ENCODE measurements around the gene PLXNA2.

The PLXNA2 gene

GRCh38 chr1:208120431-208120790, 123.8 kb downstream of the PLXNA2 start (continued):
- TF ChIP-seq ESRRG (CRISPR knock-in tag; IDR thresholded peaks at IDR 0.05): no peak
- TF ChIP-seq RARB (CRISPR knock-in tag; IDR thresholded peaks at IDR 0.05): no peak
- no peak for TF ChIP-seq TOX (CRISPR knock-in tag; IDR thresholded peaks at IDR 0.05; ENCODE audit: borderline replicate concordance)
- no peak for TF ChIP-seq CSDC2 (CRISPR knock-in tag; IDR thresholded peaks at IDR 0.05)
- no peak for TF ChIP-seq BACH2 (CRISPR knock-in tag; IDR thresholded peaks at IDR 0.05; ENCODE audit: borderline replicate concordance)
- TF ChIP-seq ARNTL (CRISPR knock-in tag; IDR thresholded peaks at IDR 0.05; ENCODE audit: borderline replicate concordance, low read depth): no peak

GRCh38 chr1:208118841-208119606, 125.2 kb downstream of the PLXNA2 start:
- no peak for ATAC-seq
- TF ChIP-seq ZFP3 (CRISPR knock-in tag; IDR thresholded peaks at IDR 0.05): no peak
- no peak for TF ChIP-seq TOX (CRISPR knock-in tag; IDR thresholded peaks at IDR 0.05; ENCODE audit: borderline replicate concordance)
- no peak for TF ChIP-seq OSR1 (CRISPR knock-in tag; IDR thresholded peaks at IDR 0.05)
- TF ChIP-seq SNAI2 (CRISPR knock-in tag; IDR thresholded peaks at IDR 0.05): no peak
- no peak for TF ChIP-seq CREB5 (CRISPR knock-in tag; IDR thresholded peaks at IDR 0.05; ENCODE audit: low read depth)
- TF ChIP-seq GLIS3 (CRISPR knock-in tag; IDR thresholded peaks at IDR 0.05): no peak
- TF ChIP-seq ZNF8 (CRISPR knock-in tag; IDR thresholded peaks at IDR 0.05): no peak
- TF ChIP-seq BACH2 (CRISPR knock-in tag; IDR thresholded peaks at IDR 0.05; ENCODE audit: borderline replicate concordance): no peak
- TF ChIP-seq ZC3H10 (CRISPR knock-in tag; IDR thresholded peaks at IDR 0.05): no peak
- TF ChIP-seq PPARA (CRISPR knock-in tag; IDR thresholded peaks at IDR 0.05; ENCODE audit: borderline replicate concordance): no peak
- TF ChIP-seq CSRNP3 (CRISPR knock-in tag; IDR thresholded peaks at IDR 0.05): no peak
- TF ChIP-seq TSHZ2 (CRISPR knock-in tag; IDR thresholded peaks at IDR 0.05): no peak
- TF ChIP-seq ESRRG (CRISPR knock-in tag; IDR thresholded peaks at IDR 0.05): no peak
- TF ChIP-seq PATZ1 (CRISPR knock-in tag; IDR thresholded peaks at IDR 0.05; ENCODE audit: borderline replicate concordance): no peak
- no peak for TF ChIP-seq ZFP30 (CRISPR knock-in tag; IDR thresholded peaks at IDR 0.05)

- no peak for ATAC-seq
- TF ChIP-seq ARNTL (CRISPR knock-in tag; IDR thresholded peaks at IDR 0.05; ENCODE audit: borderline replicate concordance, low read depth): no peak
Observed at GRCh38 chr1:208118306-208118705, 125.9 kb downstream of the PLXNA2 start.

- no peak; the same call in 2 of the 3 replicates for ATAC-seq
- no peak for TF ChIP-seq CSRNP3 (CRISPR knock-in tag; IDR thresholded peaks at IDR 0.05)
- no peak for TF ChIP-seq TOX (CRISPR knock-in tag; IDR thresholded peaks at IDR 0.05; ENCODE audit: borderline replicate concordance)
- no peak for TF ChIP-seq OSR1 (CRISPR knock-in tag; IDR thresholded peaks at IDR 0.05)
- no peak for TF ChIP-seq GLIS3 (CRISPR knock-in tag; IDR thresholded peaks at IDR 0.05)
- no peak for TF ChIP-seq ZC3H10 (CRISPR knock-in tag; IDR thresholded peaks at IDR 0.05)
- TF ChIP-seq ZNF8 (CRISPR knock-in tag; IDR thresholded peaks at IDR 0.05): no peak
- TF ChIP-seq TCF4 (CRISPR knock-in tag; IDR thresholded peaks at IDR 0.05; ENCODE audit: borderline replicate concordance): no peak
Observed at GRCh38 chr1:208117826-208118225, 126.4 kb downstream of the PLXNA2 start.
